Medulla oblongata (tissue), 1 donor: ENCODE data around the gene PDE7B.
"Not testable (repeated sequence)": the region's sequence is repeated elsewhere in the genome, so short reads cannot be mapped to it uniquely, and the experiment has no call there.

Experiments used
- DNase-seq: peaks from one replicate; pipeline ENCODE4 v3.0.0-alpha.2; 2015; ENCODE audit errors: extremely low spot score

PDE7B gene

GRCh38 chr6:135850882-135851281 lies 619 bp upstream of the PDE7B start:
- no peak for DNase-seq

- DNase-seq, result no peak
These were observed 1.2 kb downstream of the PDE7B start for GRCh38 chr6:135852746-135853145.

- DNase-seq, result peak; percentile 43
These were observed 1.7 kb downstream of the PDE7B start for GRCh38 chr6:135853227-135853626.

- DNase-seq, result no peak
These were observed 2.5 kb downstream of the PDE7B start for GRCh38 chr6:135853986-135854385.

- DNase-seq, result no peak
These were observed 3.3 kb downstream of the PDE7B start for GRCh38 chr6:135854799-135855198.

GRCh38 chr6:135858931-135859330 lies 7.4 kb downstream of the PDE7B start:
- peak; percentile 51 for DNase-seq

GRCh38 chr6:135860361-135860760 lies 8.9 kb downstream of the PDE7B start:
- no peak for DNase-seq

- DNase-seq, result no peak
These were observed 9.7 kb downstream of the PDE7B start for GRCh38 chr6:135861189-135861588.

- not testable (repeated sequence) for DNase-seq
These were observed 13.4 kb downstream of the PDE7B start for GRCh38 chr6:135864929-135865328.

GRCh38 chr6:135866445-135867123 lies 15.1 kb downstream of the PDE7B start:
- no peak for DNase-seq

GRCh38 chr6:135867332-135867731 lies 15.8 kb downstream of the PDE7B start:
- no peak for DNase-seq

- no peak for DNase-seq
These were observed 18.4 kb downstream of the PDE7B start for GRCh38 chr6:135869857-135870256.

GRCh38 chr6:135870722-135871121 lies 19.2 kb downstream of the PDE7B start:
- DNase-seq, result no peak

- no peak for DNase-seq
These were observed 19.8 kb downstream of the PDE7B start for GRCh38 chr6:135871296-135871695.

- no peak for DNase-seq
These were observed 20.4 kb downstream of the PDE7B start for GRCh38 chr6:135871878-135872277.

- DNase-seq, result no peak
These were observed 23.9 kb downstream of the PDE7B start for GRCh38 chr6:135875446-135875845.

- DNase-seq, result no peak
These were observed 24.6 kb downstream of the PDE7B start for GRCh38 chr6:135876058-135876457.

GRCh38 chr6:135877666-135878065 lies 26.2 kb downstream of the PDE7B start:
- DNase-seq, result no peak

- peak; percentile 28 for DNase-seq
These were observed 28.8 kb downstream of the PDE7B start for GRCh38 chr6:135880066-135880972.

- DNase-seq, result no peak
These were observed 31.5 kb downstream of the PDE7B start for GRCh38 chr6:135883045-135883444.

GRCh38 chr6:135883536-135883935 lies 32.0 kb downstream of the PDE7B start:
- DNase-seq, result no peak

GRCh38 chr6:135884136-135884535 lies 32.6 kb downstream of the PDE7B start:
- DNase-seq, result no peak

- DNase-seq, result no peak
These were observed 35.6 kb downstream of the PDE7B start for GRCh38 chr6:135887069-135887468.
